Progenitor cell of endocrine pancreas (in vitro differentiated cells): ENCODE data around the gene CDH8. TPM values are rescaled to one million over a fixed set of nuclear protein-coding genes. Genes with fewer than 3 reads are reported as not detected.
A peak's percentile ranks its signal among the peaks of the same experiment; 100 is the strongest.

Source experiments
- DNase-seq: peaks from one replicate; pipeline ENCODE4 v3.0.0; 2021; ENCODE audit warnings: low spot score; ENCODE audit not compliant: unreplicated experiment
- H3K27ac Mint-ChIP-seq: 2 replicates; pipeline ENCODE4 v1.8.0; 2021; ENCODE audit warnings: mild to moderate bottlenecking, moderate library complexity, mixed read lengths
- H3K27me3 Mint-ChIP-seq: 2 replicates; pipeline ENCODE4 v1.8.0; 2021; ENCODE audit warnings: mixed read lengths
- H3K36me3 Mint-ChIP-seq: 2 replicates; pipeline ENCODE4 v1.8.0; 2022; ENCODE audit warnings: mixed read lengths; ENCODE audit not compliant: insufficient read depth
- H3K4me1 Mint-ChIP-seq: 2 replicates; pipeline ENCODE4 v1.8.0; 2021; ENCODE audit warnings: low read depth, mixed read lengths
- H3K4me3 Mint-ChIP-seq: 2 replicates; pipeline ENCODE4 v1.8.0; 2021; ENCODE audit warnings: low read depth, mild to moderate bottlenecking, moderate library complexity, mixed read lengths
- H3K9me3 Mint-ChIP-seq: 2 replicates; pipeline ENCODE4 v1.8.0; 2021; ENCODE audit warnings: low read depth, mixed read lengths
- CTCF ChIP-seq: fragments of 200-600 bp; sonication (generic); IDR thresholded peaks from one replicate; pipeline ENCODE4 v1.5.0; 2021; ENCODE audit warnings: antibody characterized with exemption, mild to moderate bottlenecking; ENCODE audit not compliant: unreplicated experiment
- total RNA-seq: library from RNA; stranded (reverse); gene quantifications from 2 replicates; pipeline ENCODE4 v1.2.1, GENCODE V29; 2021

The CDH8 gene
- total RNA-seq, 1 donor from 2014 or later: 3.1 TPM

- H3K27me3 Mint-ChIP-seq: no peaks in the 10 kb centered on the region
- no peaks in the 10 kb centered on the region for H3K9me3 Mint-ChIP-seq
- no peak overlapping the region for H3K4me3 Mint-ChIP-seq
- no peak overlapping the region for H3K27ac Mint-ChIP-seq
- no peak for TF ChIP-seq CTCF
- DNase-seq: no peak
- peaks cover 5% of the 10 kb centered on the region for H3K4me1 Mint-ChIP-seq
- no peaks in the 10 kb centered on the region for H3K36me3 Mint-ChIP-seq
Observed at GRCh38 chr16:61944004-61944403, 92.2 kb downstream of the CDH8 start.

GRCh38 chr16:61940611-61941010 lies 95.6 kb downstream of the CDH8 start:
- Mint-ChIP-seq H3K27me3 (no peaks in the 10 kb centered on the region), H3K27ac (no peak overlapping the region), H3K4me3 (no peak overlapping the region), H3K4me1 (peaks cover 5% of the 10 kb centered on the region), H3K9me3 (no peaks in the 10 kb centered on the region), H3K36me3 (no peaks in the 10 kb centered on the region)
- DNase-seq: no peak
- no peak for TF ChIP-seq CTCF

- Mint-ChIP-seq H3K27me3 (no peaks in the 10 kb centered on the region), H3K27ac (no peak overlapping the region), H3K4me3 (no peak overlapping the region), H3K9me3 (no peaks in the 10 kb centered on the region), H3K36me3 (no peaks in the 10 kb centered on the region), H3K4me1 (peaks cover 5% of the 10 kb centered on the region)
- no peak for DNase-seq
- TF ChIP-seq CTCF: no peak
Observed at GRCh38 chr16:61937646-61938045, 98.6 kb downstream of the CDH8 start.

GRCh38 chr16:61936522-61936921 lies 99.7 kb downstream of the CDH8 start:
- H3K4me1 Mint-ChIP-seq: peaks cover 5% of the 10 kb centered on the region
- DNase-seq: no peak
- H3K27ac Mint-ChIP-seq: no peak overlapping the region
- no peaks in the 10 kb centered on the region for H3K36me3 Mint-ChIP-seq
- no peaks in the 10 kb centered on the region for H3K27me3 Mint-ChIP-seq
- no peaks in the 10 kb centered on the region for H3K9me3 Mint-ChIP-seq
- peak; percentile 68 for TF ChIP-seq CTCF
- no peak overlapping the region for H3K4me3 Mint-ChIP-seq

- Mint-ChIP-seq H3K9me3 (no peaks in the 10 kb centered on the region), H3K4me3 (no peak overlapping the region), H3K36me3 (no peaks in the 10 kb centered on the region), H3K27ac (no peak overlapping the region), H3K4me1 (peaks cover 2% of the 10 kb centered on the region), H3K27me3 (no peaks in the 10 kb centered on the region)
- DNase-seq: no peak
- TF ChIP-seq CTCF: no peak
Observed at GRCh38 chr16:61934601-61935000, 101.6 kb downstream of the CDH8 start.
